NOMO-1 (cell line): ENCODE data around the gene CLPTM1.
"Not testable (repeated sequence)": the region's sequence is repeated elsewhere in the genome, so short reads cannot be mapped to it uniquely, and the experiment has no call there.

Source experiments
- DNase-seq, 2 experiments: peaks; one replicate each; lab custom pipeline; 2025; ENCODE audit not compliant: unreplicated experiment in 2 of 2; lab: John Stamatoyannopoulos, UW

Gene CLPTM1

DNA sequence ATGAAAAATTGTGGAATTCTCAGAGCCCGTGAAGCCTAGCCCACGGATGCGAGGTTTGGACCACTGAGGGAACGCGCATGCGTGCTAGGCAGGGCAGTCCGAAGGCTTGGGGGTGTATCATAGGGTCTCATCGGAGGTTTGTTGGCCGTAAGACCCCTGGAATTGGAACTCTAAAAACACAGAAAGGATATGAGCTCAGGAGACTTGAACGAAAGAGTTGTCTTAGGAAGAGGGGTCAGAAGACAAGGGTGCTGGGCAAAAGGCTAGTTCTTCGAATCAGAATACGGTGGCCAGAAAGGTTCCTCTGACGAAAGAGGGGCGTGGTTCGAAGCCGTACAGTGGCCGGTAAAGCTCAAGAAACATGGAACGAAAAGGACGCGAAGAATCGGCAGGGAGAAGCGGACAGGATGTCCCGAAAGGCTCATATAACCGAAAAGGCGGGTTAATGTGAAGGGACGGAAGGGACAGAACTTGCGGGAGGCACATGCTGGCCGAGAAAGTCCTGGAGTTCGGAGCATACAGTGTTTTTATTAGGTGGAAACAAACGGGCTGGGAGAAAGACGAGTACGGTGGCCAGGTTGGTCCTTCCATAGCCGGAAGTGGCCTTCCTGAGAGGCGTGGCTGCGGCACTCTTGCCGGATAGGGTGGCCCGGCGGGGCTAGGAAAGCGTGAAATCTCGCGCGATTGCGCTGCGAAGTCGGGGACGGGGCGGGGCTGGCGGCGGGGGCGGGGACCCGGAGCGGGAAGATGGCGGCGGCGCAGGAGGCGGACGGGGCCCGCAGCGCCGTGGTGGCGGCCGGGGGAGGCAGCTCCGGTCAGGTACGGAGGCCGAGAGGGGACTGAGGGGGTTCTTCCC is at the start of gene CLPTM1:
TSS of gene CLPTM1 (plus strand) at position 732 of the 856 bp plus-strand sequence. CDS start at position 748, 16 bp downstream.
- peak; percentile 93 to 95 for DNase-seq

DNA sequence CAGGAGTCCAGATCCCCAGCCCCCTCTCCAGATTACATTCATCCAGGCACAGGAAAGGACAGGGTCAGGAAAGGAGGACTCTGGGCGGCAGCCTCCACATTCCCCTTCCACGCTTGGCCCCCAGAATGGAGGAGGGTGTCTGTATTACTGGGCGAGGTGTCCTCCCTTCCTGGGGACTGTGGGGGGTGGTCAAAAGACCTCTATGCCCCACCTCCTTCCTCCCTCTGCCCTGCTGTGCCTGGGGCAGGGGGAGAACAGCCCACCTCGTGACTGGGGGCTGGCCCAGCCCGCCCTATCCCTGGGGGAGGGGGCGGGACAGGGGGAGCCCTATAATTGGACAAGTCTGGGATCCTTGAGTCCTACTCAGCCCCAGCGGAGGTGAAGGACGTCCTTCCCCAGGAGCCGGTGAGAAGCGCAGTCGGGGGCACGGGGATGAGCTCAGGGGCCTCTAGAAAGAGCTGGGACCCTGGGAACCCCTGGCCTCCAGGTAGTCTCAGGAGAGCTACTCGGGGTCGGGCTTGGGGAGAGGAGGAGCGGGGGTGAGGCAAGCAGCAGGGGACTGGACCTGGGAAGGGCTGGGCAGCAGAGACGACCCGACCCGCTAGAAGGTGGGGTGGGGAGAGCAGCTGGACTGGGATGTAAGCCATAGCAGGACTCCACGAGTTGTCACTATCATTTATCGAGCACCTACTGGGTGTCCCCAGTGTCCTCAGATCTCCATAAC is 49.6 kb upstream of the CLPTM1 start, which contains the start of gene APOE:
TSS of gene APOE (plus strand) at position 360 of the 724 bp plus-strand sequence. CDS start 829 bp downstream, outside the sequence.
- no peak for DNase-seq

- no peak for DNase-seq
These were observed 47.6 kb upstream of the CLPTM1 start for GRCh38 chr19:44907613-44908012.

- DNase-seq: no peak
These were observed 46.9 kb upstream of the CLPTM1 start for GRCh38 chr19:44908074-44908835.

DNA sequence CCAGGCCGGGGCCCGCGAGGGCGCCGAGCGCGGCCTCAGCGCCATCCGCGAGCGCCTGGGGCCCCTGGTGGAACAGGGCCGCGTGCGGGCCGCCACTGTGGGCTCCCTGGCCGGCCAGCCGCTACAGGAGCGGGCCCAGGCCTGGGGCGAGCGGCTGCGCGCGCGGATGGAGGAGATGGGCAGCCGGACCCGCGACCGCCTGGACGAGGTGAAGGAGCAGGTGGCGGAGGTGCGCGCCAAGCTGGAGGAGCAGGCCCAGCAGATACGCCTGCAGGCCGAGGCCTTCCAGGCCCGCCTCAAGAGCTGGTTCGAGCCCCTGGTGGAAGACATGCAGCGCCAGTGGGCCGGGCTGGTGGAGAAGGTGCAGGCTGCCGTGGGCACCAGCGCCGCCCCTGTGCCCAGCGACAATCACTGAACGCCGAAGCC is 46.3 kb upstream of the CLPTM1 start:
- DNase-seq: no peak

- DNase-seq: no peak
These were observed 45.4 kb upstream of the CLPTM1 start for GRCh38 chr19:44909775-44910174.

DNA sequence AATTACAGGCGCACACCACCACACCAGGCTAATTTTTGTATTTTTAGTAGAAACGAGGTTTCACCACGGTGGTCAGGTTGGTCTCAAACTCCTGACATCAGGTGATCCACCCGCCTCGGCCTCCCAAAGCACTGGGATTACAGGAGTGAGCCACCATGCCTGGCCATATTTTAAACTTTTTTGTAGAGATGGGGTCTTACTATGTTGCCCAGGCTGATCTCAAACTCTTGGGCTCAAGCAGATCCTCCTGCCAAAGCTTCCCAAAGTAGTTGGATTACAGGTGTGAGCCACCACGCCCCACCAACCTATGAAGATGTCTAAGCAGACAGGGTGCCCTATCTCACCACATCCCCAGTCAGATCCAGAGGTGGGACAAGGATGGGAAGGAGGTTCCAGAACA is 43.3 kb upstream of the CLPTM1 start:
- not testable (repeated sequence) for DNase-seq

- no peak for DNase-seq
These were observed 42.3 kb upstream of the CLPTM1 start for GRCh38 chr19:44912854-44913253.

DNA sequence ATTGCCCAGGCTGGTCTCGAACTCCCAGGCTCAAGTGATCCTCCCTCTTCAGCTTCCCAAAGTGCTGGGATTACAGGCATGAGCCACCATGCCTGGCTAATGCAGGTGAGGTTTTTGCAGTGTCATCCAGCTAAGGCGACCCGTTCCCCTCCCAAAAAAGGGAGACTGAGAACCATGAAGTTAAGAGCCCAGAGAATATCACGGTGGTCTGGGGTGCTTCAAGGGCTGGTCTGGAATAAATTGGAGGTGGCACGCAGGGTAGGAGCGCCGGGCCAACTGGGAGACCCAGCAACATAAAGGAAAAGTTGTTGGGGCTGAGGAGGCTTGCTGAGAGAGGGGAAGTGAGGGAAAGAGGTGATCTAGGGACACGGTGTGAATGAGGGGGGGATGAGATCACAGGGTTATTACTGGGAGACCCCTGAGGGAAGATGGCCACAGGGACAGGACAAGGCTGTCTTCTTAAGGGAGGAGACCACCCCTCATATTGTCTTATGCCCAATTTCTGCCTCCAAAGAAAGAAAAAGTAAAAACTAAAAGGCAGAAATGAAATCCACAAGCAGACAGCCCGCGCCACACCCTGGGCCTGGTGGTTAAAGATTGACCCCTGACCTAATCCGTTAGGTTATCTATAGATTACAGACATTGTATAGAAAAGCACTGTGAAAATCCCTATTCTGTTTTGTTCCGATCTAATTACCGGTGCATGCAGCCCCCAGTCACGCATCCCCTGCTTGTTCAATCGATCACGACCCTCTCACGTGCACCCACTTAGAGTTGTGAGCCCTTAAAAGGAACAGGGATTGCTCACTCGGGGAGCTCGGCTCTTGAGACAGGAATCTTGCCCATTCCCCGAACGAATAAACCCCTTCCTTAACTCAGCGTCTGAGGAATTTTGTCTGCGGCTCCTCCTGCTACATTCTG is 41.4 kb upstream of the CLPTM1 start:
- not testable (repeated sequence) for DNase-seq

GRCh38 chr19:44914433-44915206 is 40.6 kb upstream of the CLPTM1 start, which contains the start of gene APOC1:
APOC1 (plus strand) TSS chr19:44914608; CDS start chr19:44914892, 284 bp downstream.
- DNase-seq: peak; percentile 77 to 88

DNA sequence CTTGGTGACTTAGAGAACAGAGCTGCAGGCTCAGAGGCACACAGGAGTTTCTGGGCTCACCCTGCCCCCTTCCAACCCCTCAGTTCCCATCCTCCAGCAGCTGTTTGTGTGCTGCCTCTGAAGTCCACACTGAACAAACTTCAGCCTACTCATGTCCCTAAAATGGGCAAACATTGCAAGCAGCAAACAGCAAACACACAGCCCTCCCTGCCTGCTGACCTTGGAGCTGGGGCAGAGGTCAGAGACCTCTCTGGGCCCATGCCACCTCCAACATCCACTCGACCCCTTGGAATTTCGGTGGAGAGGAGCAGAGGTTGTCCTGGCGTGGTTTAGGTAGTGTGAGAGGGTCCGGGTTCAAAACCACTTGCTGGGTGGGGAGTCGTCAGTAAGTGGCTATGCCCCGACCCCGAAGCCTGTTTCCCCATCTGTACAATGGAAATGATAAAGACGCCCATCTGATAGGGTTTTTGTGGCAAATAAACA is 30.9 kb upstream of the CLPTM1 start:
- no peak for DNase-seq

DNA sequence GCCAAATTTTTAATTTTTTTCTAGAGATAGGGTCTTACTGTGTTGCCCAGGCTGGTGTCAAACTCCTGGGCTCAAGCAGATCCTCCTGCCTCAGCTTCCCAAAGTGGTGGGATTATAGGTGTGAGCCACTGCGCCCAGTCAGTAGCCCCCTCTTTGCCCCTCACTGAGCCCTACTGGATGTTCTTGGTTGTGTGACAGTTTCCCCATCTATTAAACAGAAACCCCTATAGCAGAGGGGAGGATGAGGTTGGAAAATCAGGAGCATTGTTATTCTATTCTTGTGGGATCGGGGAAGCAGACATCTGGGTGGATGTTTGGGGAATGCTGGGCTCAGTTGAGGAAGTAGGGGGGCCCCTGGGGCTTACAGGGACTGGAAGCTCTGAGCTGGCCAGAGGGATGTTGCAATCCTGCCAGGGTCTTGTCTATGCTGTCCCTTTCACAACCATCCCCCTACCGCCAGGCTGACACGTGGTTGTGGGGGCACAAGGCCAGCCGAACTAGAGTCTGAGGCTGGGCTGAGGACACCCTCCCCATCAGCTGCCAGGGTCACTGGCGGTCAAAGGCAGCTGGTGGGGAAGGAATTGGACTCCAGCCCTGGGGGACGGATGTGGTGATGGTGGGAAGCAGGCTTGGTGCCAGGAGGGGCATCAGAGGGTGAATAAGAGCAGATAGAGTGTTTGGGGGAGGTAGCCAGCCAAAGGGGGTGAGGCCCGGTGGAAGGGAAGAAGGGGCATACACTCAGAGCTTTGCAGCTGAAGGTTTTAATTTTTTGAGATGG is 29.9 kb upstream of the CLPTM1 start:
- DNase-seq: peak; percentile 34 to 57

DNA sequence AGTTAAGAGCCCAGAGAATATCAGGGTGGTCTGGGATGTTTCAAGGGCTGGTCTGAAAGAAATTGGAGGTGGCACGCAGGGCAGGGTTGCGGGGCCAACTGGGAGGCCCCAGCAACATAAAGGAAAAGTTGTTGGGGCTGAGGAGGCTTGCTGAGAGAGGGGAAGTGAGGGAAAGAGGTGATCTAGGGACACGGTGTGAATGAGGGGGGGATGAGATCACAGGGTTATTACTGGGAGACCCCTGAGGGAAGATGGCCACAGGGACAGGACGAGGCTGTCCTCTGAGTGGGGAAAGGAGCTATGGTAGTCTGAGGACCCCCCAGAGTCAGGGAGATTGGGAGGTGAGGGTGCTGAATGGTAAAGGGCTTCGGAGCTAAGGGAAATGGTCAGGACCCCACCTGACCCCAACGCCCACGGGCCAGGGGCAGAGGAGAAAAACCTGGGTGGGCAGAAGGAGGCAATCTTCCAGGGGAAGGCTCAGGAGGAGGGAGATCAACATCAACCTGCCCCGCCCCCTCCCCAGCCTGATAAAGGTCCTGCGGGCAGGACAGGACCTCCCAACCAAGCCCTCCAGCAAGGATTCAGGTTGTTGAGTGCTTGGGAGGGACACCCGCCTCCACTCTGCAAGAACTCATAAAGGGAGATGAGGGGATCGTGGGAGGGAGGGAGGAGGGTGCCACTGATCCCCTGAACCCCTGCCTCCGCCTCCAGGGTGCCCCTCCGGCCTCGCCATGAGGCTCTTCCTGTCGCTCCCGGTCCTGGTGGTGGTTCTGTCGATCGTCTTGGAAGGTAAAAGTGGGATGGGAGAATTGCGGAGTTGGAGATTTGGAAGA is 28.7 kb upstream of the CLPTM1 start:
- not testable (repeated sequence) for DNase-seq

DNA sequence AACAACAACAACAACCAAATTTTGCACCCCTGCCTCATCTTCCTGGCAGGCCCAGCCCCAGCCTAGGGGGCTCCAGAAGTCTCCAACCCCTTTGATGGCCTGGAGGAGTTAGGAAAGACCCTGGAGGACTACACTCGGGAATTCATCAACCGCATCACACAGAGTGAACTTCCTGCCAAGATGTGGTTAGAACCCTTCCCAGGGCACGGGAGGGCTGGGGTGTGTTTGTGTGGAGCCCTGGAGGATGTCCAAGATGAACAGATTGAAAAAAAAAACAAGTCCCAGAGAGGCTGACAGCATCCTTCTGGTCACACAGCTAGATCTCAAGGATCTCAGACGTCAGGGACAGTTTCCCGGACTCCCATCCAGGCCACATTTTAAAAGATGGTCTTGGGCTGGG is 27.4 kb upstream of the CLPTM1 start:
- no peak for DNase-seq

DNA sequence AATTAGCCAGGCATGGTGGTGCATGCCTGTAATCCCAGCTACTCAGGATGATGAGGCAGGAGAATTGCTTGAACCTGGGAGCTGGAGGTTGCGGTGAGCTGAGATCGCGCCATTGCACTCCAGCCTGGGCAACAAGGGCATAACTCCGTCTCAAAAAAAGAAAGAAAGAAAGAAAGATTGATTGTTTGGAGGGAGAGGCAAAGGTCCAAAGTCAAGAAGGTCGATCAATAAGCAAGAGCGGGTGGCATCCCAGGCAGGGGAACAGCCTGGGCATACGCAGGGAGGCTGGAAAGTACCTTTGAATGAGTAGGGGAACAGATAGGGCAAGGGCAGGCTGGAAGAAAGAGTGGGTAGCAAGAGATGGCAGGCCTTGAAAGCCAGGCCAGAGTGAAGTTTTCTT is 25.1 kb upstream of the CLPTM1 start:
- no peak for DNase-seq

GRCh38 chr19:44931541-44931940 is 23.6 kb upstream of the CLPTM1 start:
- no peak for DNase-seq

DNA sequence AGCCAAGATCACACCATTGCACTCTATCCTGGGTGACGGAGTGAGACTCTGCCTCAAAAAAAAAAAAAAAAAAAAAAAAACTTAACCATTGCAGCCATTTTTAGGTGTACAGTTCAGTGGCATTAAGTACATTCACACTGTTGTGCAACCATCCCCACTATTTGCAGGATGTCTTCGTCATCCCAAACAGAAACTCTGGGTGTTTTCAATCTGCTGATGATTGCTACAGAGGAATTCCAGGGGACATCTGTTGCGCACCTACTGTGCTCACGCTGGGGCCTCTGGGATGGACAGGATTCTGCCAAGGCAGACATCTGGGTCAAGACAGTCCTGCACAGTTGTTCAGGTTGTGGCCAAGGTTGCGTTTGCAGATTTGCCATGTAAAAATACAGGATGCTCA is 15.5 kb upstream of the CLPTM1 start:
- peak in 1 of 2 experiments; percentile 1 for DNase-seq
